Mucosa of gallbladder (tissue), 1 donor: ENCODE measurements around the gene P2RX3. TPM values are rescaled to one million over a fixed set of nuclear protein-coding genes. Genes with fewer than 3 reads are reported as not detected.
"Not testable (repeated sequence)": the region's sequence is repeated elsewhere in the genome, so short reads cannot be mapped to it uniquely, and the experiment has no call there.

ENCODE experiments used
- DNase-seq: peaks from one replicate; pipeline ENCODE4 v3.0.0-alpha.2; 2020; ENCODE audit warnings: low spot score
- total RNA-seq: library from RNA; stranded (reverse); gene quantifications from one replicate; pipeline ENCODE4 v1.2.1, GENCODE V29; 2021
- donor health status: DM: no; HTN: no; CAD: no.

P2RX3 gene
- total RNA-seq, 1 donor from 2014 or later = 0.40 TPM

DNA sequence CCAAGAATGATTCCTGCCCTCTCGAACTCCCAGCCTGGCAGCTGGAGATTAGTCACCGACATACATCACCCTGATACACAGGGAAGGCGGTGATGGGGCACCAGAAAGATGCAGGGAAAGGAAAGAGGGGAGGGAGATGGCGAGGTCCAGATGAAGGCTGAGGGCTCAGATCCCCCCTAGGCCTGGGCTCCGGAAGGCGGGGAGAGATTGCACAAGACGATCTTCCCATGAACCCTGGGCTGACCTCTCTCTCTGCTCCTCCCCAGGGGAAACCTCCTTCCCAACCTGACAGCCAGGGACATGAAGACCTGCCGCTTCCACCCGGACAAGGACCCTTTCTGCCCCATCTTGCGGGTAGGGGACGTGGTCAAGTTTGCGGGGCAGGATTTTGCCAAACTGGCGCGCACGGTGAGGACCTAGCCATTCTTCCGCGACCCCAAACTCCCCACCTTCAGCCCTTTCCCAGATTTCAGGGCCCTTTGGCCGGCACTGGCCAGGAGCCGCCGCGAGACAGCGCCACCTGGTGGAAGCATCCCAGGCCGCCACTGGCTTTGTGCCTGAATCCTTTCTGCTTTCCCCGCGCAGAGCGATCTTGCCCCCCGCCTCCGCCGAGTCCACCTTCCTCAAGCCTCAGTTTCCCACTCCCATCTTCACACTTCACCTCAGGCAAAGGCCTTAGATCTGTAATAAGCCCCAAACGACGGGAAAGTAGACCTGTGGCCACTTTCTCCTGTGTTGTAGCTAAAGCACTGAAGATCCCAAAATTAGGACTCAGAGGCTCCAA is 11.5 kb downstream of the P2RX3 start:
- peak; percentile 60 for DNase-seq

GRCh38 chr11:57353036-57353435 is 14.9 kb downstream of the P2RX3 start:
- DNase-seq = no peak

DNA sequence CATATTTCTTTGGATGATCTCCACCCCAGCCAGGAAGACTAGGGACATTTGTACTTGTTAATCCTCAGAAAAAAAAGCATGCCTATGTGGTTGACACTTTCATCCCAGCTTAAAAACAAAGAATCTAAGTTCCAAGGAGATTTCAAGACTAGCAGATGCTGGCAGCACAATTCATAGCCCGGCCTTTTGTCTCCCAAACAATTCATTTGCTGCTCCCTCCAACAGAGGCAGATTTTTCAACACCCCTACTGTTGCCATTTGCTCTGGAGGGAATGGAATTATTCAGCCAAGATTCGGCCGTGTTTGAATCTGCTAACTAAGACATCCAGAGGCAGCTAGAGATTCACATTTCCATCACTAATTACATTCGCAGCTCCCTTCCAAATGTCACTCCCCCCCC is 15.3 kb downstream of the P2RX3 start:
- DNase-seq = no peak

DNA sequence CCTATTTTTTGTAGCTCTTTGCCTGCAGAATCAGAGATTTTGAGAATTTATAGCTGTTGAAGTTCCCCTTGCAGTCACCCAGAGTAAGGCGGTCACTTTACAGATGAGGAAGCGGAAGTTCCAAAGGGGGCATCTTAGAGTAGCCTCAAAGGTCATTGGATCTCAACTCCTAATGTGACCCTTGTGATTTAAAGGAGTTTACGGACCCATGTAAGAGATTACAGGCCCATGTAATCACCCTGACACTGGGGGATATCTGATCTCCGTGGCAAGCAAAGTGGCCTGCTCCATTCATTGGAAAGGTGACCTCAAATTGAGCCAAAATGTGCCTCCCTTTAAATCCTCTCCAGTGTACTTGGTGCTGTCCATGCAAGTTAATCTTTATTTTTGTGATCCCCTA is 15.7 kb downstream of the P2RX3 start:
- DNase-seq = no peak

- no peak for DNase-seq
Measured at GRCh38 chr11:57354699-57355098, 16.5 kb downstream of the P2RX3 start.

- no peak for DNase-seq
Measured at GRCh38 chr11:57356268-57356667, 18.1 kb downstream of the P2RX3 start.

GRCh38 chr11:57357310-57357709 is 19.2 kb downstream of the P2RX3 start:
- no peak for DNase-seq

- no peak for DNase-seq
Measured at GRCh38 chr11:57357856-57358255, 19.7 kb downstream of the P2RX3 start.

DNA sequence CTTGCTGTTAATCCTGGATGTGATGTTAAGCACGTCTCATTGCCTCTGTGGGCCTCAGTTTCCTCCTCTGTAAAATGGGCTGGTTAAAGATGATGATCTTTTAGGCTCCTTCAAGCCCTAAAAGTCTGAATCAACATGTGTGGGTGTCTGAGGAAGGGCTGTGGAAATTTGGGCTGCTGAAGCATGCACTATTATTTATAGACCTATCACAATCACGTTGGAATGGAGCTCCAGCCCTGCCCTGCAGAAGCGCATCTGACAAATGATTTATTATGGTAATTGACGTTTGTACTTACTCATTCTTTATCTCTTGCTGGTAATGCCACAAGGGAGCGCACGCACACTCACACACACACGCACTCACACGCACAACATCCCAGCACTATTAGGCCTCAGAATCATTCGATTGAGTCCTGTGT is 20.4 kb downstream of the P2RX3 start:
- DNase-seq = no peak

DNA sequence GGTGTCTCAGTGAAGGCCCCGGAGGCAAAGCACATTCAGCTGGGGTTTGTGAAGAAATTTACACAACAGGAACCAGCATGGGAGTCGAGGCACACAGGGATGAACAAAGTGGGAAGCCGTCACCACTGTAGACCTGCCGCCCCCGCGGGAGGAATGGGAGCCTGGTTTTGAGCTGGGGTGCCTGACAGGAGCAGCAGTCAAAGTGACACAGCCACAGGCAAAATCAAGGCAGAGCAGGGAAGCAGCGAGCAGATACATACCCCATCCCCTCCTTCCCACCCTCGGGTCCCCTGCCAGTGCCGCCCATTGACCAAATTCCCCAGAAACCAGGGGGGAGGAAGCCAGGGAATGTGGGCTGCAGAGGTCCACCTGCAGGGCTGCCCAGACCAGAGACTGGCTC is 20.8 kb downstream of the P2RX3 start:
- no peak for DNase-seq

DNA sequence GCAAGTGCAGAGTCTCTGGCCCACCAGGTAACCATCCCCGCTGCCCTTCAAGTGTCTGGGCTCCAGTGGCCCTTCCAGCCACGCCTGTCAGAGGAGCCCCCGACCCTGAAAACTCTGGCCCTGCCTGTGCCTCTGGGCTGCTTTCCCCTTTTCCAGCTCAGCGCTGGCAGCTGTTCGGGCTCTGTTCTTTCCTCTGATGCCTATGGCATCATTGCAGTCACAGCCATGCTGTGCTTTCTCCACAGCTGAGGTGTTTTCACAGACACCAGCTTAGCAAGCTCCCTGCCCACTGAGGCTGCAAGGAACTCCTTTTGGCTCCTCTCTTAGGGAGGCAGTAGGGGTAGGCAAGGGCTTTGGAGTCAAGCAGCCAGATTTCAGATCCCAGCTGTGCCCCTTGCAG is 21.2 kb downstream of the P2RX3 start:
- DNase-seq = no peak

DNA sequence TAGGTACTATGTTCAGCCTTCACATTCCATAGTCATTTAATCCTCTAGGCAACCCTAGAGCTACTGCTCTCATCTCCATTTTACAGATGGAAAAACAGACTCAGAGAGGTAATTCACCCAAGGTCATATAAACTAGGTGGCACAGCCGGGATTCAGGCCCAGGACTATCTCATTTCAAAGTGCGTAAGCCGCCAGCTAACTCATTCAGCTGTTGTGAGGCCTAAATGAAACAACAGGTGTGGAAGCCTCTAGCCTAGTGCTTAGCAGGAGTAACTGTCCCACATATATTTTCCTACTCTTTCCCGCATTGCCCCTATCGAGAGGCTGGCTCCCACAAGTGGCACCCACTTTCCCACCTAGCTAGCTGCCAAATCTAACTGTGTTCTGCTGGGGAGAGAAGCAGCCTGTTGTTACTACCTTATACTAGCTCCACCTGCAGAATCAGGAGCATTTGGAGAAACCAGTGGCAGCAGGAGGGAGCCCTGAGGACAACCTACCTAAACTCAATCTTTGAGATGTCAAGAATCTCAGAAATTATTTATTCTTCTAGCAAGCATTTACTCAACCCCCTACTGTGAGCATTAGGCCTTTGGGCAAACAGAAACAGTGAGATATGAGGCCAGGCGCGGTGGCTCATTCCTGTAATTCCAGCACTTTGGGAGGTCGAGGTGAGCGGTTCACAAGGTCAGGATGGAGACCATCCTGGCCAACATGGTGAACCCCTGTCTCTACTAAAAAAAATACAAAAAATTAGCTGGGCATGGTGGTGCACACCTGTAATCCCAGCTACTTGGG is 21.9 kb downstream of the P2RX3 start:
- DNase-seq = no peak

DNA sequence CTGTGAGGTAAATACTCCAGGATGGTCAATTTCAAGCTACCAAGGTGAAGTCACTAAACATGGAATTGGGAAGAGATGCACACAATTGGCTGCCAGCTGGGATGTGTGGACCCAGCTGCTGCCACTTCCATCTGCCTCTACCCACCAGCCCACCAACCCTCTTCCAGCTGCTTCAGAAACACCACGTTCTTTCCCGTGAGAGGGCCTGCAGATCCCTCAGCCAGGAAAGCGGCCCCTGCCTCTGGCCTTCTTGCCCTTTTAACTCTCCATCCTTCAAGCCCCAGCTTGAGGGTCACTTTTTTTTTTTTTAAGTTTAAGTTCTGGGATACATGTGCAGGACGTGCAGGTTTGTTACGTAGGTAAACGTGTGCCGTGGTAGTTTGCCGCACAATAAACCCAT is 22.8 kb downstream of the P2RX3 start:
- no peak for DNase-seq

DNA sequence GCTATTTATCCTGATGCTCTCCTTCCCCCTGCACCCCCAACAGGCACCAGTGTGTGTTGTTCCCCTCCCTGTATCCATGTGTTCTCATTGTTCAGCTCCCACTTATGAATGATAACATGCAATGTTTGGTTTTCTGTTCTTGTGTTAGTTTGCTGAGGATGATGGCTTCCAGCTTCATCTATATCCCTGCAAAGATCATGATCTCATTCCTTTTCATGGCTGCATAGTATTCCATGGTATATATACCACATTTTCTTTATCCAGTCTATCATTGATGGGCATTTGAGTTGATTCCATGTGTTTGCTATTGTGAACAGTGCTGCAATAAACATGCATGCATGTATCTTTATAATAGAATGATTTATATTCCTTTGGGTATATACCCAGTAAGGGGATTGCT is 23.3 kb downstream of the P2RX3 start:
- DNase-seq = not testable (repeated sequence)

- no peak for DNase-seq
Measured at GRCh38 chr11:57361926-57362325, 23.8 kb downstream of the P2RX3 start.

DNA sequence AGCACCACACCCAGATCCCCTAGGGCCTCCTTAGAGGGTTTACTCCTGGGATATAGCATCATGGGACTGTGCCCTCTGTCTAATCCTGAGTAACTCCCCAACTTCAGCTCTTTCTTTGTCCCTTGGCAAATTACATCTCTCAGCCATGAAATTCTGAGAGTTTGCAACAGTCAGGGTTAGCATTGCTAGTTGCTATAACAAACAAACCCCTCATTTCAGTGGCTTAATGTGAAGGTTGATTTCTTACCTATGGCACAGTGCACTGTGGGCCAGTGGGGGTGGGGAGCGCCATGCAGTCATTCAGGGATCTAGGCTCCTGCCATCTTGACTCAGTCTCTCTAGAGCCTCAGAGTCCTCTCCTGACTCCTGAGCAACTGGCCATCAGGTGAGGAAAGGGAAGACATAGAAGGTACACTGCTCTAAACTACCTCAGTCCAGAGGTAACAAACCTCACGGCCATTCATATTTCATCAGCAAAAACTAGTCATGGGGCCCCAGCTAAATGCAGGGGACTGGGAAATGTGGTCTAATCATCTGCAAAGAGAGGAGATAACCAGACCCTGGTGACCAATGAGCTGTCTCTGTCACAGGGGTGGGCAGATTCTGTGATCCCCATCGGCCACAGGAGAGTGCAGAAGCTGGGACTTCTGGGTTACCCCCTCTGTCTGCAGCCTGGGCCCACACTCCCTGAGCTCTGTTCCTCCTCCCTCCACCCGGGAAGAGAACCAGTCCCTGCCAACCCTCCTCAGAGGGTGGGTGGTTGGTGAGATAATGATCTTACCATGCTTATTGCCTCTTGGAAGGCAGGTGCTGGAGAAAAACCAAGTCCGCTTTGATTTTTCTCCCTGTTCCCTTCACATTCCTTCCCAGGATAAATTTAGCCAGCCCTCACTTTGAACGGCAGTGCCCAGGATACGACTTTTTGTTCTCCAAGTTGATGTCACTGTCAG is 25.3 kb downstream of the P2RX3 start:
- no peak for DNase-seq

- no peak for DNase-seq
Measured at GRCh38 chr11:57364851-57365660, 26.9 kb downstream of the P2RX3 start.

DNA sequence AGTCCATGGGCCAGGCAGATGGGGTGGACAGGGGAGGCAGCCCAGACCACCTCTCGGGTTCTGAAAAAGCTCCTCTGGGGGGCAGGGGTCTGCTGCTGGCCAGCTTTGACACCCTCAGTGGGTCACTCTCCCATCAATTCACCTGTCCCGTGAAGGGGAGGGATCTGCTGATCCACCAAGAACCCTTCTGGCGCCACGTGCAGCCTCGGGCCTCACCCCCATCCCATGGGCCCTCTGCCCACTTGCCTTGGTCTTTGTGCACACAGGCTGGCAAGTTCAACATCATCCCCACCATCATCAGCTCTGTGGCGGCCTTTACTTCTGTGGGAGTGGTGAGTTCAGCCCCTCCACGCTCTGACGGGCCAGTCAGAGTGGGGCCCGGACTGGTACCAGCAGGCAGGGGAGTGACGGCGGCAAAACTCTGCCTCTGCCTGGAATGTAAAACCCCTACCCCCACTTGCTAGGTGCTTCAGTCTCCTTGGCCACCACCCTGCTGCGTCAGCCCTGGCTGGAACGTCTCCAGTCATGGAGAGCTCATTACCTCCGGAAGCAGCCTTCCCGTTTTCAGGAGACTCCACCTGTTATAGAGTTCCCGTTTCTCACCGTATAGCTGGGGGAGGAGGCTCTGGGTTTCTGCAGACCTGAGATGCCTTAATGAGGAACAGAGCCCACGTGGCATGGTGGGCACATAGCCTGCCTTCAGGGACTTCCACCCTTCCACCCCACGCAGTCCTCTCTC is 30.1 kb downstream of the P2RX3 start:
- DNase-seq = no peak

- DNase-seq = no peak
Measured at GRCh38 chr11:57368845-57369232, 30.7 kb downstream of the P2RX3 start.

DNA sequence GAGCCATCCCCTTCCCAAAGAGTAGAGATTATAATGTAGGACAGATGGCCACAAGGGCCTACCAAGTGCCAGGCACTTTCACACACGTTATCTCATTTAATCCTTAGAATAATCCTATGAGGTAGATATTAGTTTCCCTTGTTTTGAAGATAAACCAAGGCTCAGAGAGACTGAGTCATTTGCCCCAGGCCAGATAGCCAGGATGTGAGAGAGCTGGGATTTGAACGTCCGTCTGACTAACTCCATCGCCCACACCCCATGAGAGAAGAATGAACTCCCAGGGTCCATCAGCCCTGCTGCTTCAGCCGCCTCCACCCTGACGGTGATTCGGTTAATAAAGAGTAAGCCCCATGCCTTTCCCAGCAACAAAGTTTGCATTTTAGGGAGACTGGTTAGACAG is 32.1 kb downstream of the P2RX3 start:
- no peak for DNase-seq

- DNase-seq = no peak
Measured at GRCh38 chr11:57370941-57371340, 32.8 kb downstream of the P2RX3 start.
